ENCODE measurements around the gene PLIN3.

The PLIN3 gene

GRCh38 chr19:4911314-4911713 is 43.8 kb upstream of the PLIN3 start:
- Histone ChIP-seq H3F3A (ENCODE audit: insufficient read depth, low read length) (0 out of 2 replicates have a peak, but pooled peaks cover 3% of the 10 kb centered on the region), H4K20me1 (ENCODE audit: insufficient read depth, low read length) (no peaks in the 10 kb centered on the region), H3K4me1 (ENCODE audit: insufficient read depth, low read length, severe bottlenecking) (peaks cover 49% of the 10 kb centered on the region), H3K27me3 (ENCODE audit: insufficient read depth, low read length) (no peaks in the 10 kb centered on the region), H3K4me3 (ENCODE audit: low read depth, low read length, poor library complexity, severe bottlenecking) (peak overlapping the region; percentile 76), H3K79me2 (ENCODE audit: insufficient read depth, low read length) (peaks cover 57% of the 10 kb centered on the region), H3K27ac (ENCODE audit: low read depth, low read length, poor library complexity, severe bottlenecking) (peak overlapping the region; percentile 75), H3K4me2 (ENCODE audit: low read length) (peak overlapping the region; percentile 90), H3K9me2 (ENCODE audit: low read depth, low read length) (no peaks in the 10 kb centered on the region), H3K36me3 (ENCODE audit: insufficient read depth, low read length) (peaks cover 59% of the 10 kb centered on the region), H3K9ac (ENCODE audit: low read length) (peak overlapping the region; percentile 84), H2AFZ (ENCODE audit: low read length) (no peak overlapping the region), H3K9me3 (ENCODE audit: low read length) (no peaks in the 10 kb centered on the region)
- TF ChIP-seq, protein P1, sequence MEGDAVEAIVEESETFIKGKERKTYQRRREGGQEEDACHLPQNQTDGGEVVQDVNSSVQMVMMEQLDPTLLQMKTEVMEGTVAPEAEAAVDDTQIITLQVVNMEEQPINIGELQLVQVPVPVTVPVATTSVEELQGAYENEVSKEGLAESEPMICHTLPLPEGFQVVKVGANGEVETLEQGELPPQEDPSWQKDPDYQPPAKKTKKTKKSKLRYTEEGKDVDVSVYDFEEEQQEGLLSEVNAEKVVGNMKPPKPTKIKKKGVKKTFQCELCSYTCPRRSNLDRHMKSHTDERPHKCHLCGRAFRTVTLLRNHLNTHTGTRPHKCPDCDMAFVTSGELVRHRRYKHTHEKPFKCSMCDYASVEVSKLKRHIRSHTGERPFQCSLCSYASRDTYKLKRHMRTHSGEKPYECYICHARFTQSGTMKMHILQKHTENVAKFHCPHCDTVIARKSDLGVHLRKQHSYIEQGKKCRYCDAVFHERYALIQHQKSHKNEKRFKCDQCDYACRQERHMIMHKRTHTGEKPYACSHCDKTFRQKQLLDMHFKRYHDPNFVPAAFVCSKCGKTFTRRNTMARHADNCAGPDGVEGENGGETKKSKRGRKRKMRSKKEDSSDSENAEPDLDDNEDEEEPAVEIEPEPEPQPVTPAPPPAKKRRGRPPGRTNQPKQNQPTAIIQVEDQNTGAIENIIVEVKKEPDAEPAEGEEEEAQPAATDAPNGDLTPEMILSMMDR (IDR thresholded peaks at IDR 0.05; ENCODE audit: low read length), result no peak
- no peak for TF ChIP-seq EZH2 (IDR thresholded peaks at IDR 0.05; ENCODE audit: borderline replicate concordance, low read length)

GRCh38 chr19:4910594-4911281 is 43.3 kb upstream of the PLIN3 start:
- H3K9ac ChIP-seq (ENCODE audit: low read length), result peak overlapping the region; percentile 84
- TF ChIP-seq, protein P1 (IDR thresholded peaks at IDR 0.05; ENCODE audit: low read length), result no peak
- TF ChIP-seq EZH2 (IDR thresholded peaks at IDR 0.05; ENCODE audit: borderline replicate concordance, low read length), result no peak
- H3K79me2 ChIP-seq (ENCODE audit: insufficient read depth, low read length), result peaks cover 52% of the 10 kb centered on the region
- 0 out of 2 replicates have a peak, but pooled peaks cover 3% of the 10 kb centered on the region for H3F3A ChIP-seq (ENCODE audit: insufficient read depth, low read length)
- H3K4me1 ChIP-seq (ENCODE audit: insufficient read depth, low read length, severe bottlenecking), result peaks cover 47% of the 10 kb centered on the region
- no peaks in the 10 kb centered on the region for H4K20me1 ChIP-seq (ENCODE audit: insufficient read depth, low read length)
- H2AFZ ChIP-seq (ENCODE audit: low read length), result no peak overlapping the region
- peak overlapping the region; percentile 75 for H3K27ac ChIP-seq (ENCODE audit: low read depth, low read length, poor library complexity, severe bottlenecking)
- no peaks in the 10 kb centered on the region for H3K9me2 ChIP-seq (ENCODE audit: low read depth, low read length)
- H3K27me3 ChIP-seq (ENCODE audit: insufficient read depth, low read length), result no peaks in the 10 kb centered on the region
- no peaks in the 10 kb centered on the region for H3K9me3 ChIP-seq (ENCODE audit: low read length)
- H3K4me2 ChIP-seq (ENCODE audit: low read length), result peak overlapping the region; percentile 90
- peaks cover 53% of the 10 kb centered on the region for H3K36me3 ChIP-seq (ENCODE audit: insufficient read depth, low read length)
- H3K4me3 ChIP-seq (ENCODE audit: low read depth, low read length, poor library complexity, severe bottlenecking), result peak overlapping the region; percentile 76

- H3K4me1 ChIP-seq (ENCODE audit: insufficient read depth, low read length, severe bottlenecking), result peaks cover 40% of the 10 kb centered on the region
- H3K4me3 ChIP-seq (ENCODE audit: low read depth, low read length, poor library complexity, severe bottlenecking), result peak overlapping the region; percentile 76
- no peaks in the 10 kb centered on the region for H3K9me3 ChIP-seq (ENCODE audit: low read length)
- H2AFZ ChIP-seq (ENCODE audit: low read length), result no peak overlapping the region
- peak overlapping the region; percentile 84 for H3K9ac ChIP-seq (ENCODE audit: low read length)
- H3F3A ChIP-seq (ENCODE audit: insufficient read depth, low read length), result 0 out of 2 replicates have a peak, but pooled peaks cover 3% of the 10 kb centered on the region
- no peaks in the 10 kb centered on the region for H4K20me1 ChIP-seq (ENCODE audit: insufficient read depth, low read length)
- no peaks in the 10 kb centered on the region for H3K27me3 ChIP-seq (ENCODE audit: insufficient read depth, low read length)
- peaks cover 45% of the 10 kb centered on the region for H3K79me2 ChIP-seq (ENCODE audit: insufficient read depth, low read length)
- H3K27ac ChIP-seq (ENCODE audit: low read depth, low read length, poor library complexity, severe bottlenecking), result peak overlapping the region; percentile 75
- H3K36me3 ChIP-seq (ENCODE audit: insufficient read depth, low read length), result peaks cover 46% of the 10 kb centered on the region
- no peaks in the 10 kb centered on the region for H3K9me2 ChIP-seq (ENCODE audit: low read depth, low read length)
- TF ChIP-seq, protein P1 (IDR thresholded peaks at IDR 0.05; ENCODE audit: low read length), result no peak
- TF ChIP-seq EZH2 (IDR thresholded peaks at IDR 0.05; ENCODE audit: borderline replicate concordance, low read length), result no peak
- H3K4me2 ChIP-seq (ENCODE audit: low read length), result peak overlapping the region; percentile 90
Observed at GRCh38 chr19:4909897-4910593, 42.6 kb upstream of the PLIN3 start.

All from OCI-LY1 (cell line).